PC-3 (cell line): ENCODE data around the gene DGCR6. TPM values are rescaled to one million over a fixed set of nuclear protein-coding genes. Genes with fewer than 3 reads are reported as not detected.
"Not testable (repeated sequence)": the region's sequence is repeated elsewhere in the genome, so short reads cannot be mapped to it uniquely, and the experiment has no call there.

Source experiments
- ATAC-seq: fragments of 200-7000 bp; cut with Tn5 transposase; 2 replicates; pipeline ENCODE4 v1.9.1; 2020; ENCODE audit warnings: mild to moderate bottlenecking, moderate library complexity
- BruUV-seq: library from RNA; stranded (reverse); fragments of 400-500 nt; replicated peaks from 2 replicates; lab custom pipeline; 2021; lab: Mats Ljungman, UMichigan
- CTCF ChIA-PET: fragments of 300-600 bp; sonication (Branson Sonifier 250); formaldehyde crosslinking; loops from one replicate; lab custom pipeline; 2022; ENCODE audit warnings: antibody characterized with exemption; lab: Charles Lee
- POLR2A ChIA-PET: fragments of 300-600 bp; sonication (Branson Sonifier 250); formaldehyde crosslinking; loops from one replicate; lab custom pipeline; 2022; ENCODE audit warnings: antibody characterized with exemption; ENCODE audit not compliant: unreplicated experiment; lab: Charles Lee
- DNase-seq: peaks from one replicate; pipeline ENCODE4 v3.0.0-alpha.2; 2015
- H2AFZ ChIP-seq: fragments of 300-600 bp; sonication (generic); 2 replicates; pipeline ENCODE4 v1.6.0; 2016; ENCODE audit warnings: antibody characterized with exemption, low read length
- H3F3A ChIP-seq: fragments of 300-600 bp; sonication (generic); one replicate; pipeline ENCODE4 v1.6.0; 2017; ENCODE audit warnings: antibody characterized with exemption, low read length, control low read depth, mild to moderate bottlenecking; ENCODE audit not compliant: unreplicated experiment
- H3K27ac ChIP-seq: fragments of 300-600 bp; sonication (generic); 2 replicates; pipeline ENCODE4 v1.5.1; 2016; ENCODE audit warnings: mild to moderate bottlenecking, low read length
- H3K27me3 ChIP-seq: fragments of 300-600 bp; sonication (generic); 2 replicates; pipeline ENCODE4 v1.6.1; 2016; ENCODE audit warnings: low read length, mixed read lengths
- H3K36me3 ChIP-seq: fragments of 300-600 bp; sonication (generic); 2 replicates; pipeline ENCODE4 v1.6.1; 2016; ENCODE audit warnings: low read depth, mixed run types, low read length, mixed read lengths
- H3K4me1 ChIP-seq: fragments of 300-600 bp; sonication (generic); 2 replicates; pipeline ENCODE4 v1.5.1; 2016; ENCODE audit warnings: low read length; ENCODE audit not compliant: insufficient read depth
- H3K4me2 ChIP-seq: fragments of 300-600 bp; sonication (generic); 2 replicates; pipeline ENCODE4 v1.6.0; 2016; ENCODE audit warnings: low read length
- H3K4me3 ChIP-seq: fragments of 300-600 bp; sonication (generic); 2 replicates; pipeline ENCODE4 v1.5.1; 2016; ENCODE audit warnings: mild to moderate bottlenecking, low read length, mixed read lengths
- H3K79me2 ChIP-seq: fragments of 300-600 bp; sonication (generic); 2 replicates; pipeline ENCODE4 v1.6.1; 2017; ENCODE audit warnings: low read length, mixed read lengths
- H3K9ac ChIP-seq: fragments of 300-600 bp; sonication (generic); 2 replicates; pipeline ENCODE4 v1.6.0; 2016; ENCODE audit warnings: mild to moderate bottlenecking, low read length
- H3K9me2 ChIP-seq: fragments of 300-600 bp; sonication (generic); replicated peaks from 2 replicates; pipeline ENCODE4 v1.6.1; 2016; ENCODE audit warnings: mixed run types, low read length, mixed read lengths
- H3K9me3 ChIP-seq: fragments of 300-600 bp; sonication (generic); 2 replicates; pipeline ENCODE4 v1.6.1; 2016; ENCODE audit warnings: low read length, mixed read lengths
- H4K20me1 ChIP-seq: fragments of 300-600 bp; sonication (generic); 2 replicates; pipeline ENCODE4 v1.6.1; 2016; ENCODE audit warnings: low read length, mixed read lengths
- intact Hi-C: fragments of 100-400 bp; cut with micrococcal nuclease; formaldehyde crosslinking; loops from 2 replicates; pipeline ENCODE4 v1.9.0; 2023
- total RNA-seq: library from RNA; depleted of rRNA; stranded (reverse); fragments of >200 nt; gene quantifications from 2 replicates; pipeline ENCODE4 v1.2.3, GENCODE V29; 2014

Gene DGCR6
- total RNA-seq, 1 experiment from 2014 or later: 3.4 TPM

- H3K4me1 ChIP-seq, H3K9ac ChIP-seq, intact Hi-C loops, H3F3A ChIP-seq, H3K9me3 ChIP-seq, BruUV-seq, H4K20me1 ChIP-seq, CTCF ChIA-PET, ATAC-seq, H2AFZ ChIP-seq, H3K4me3 ChIP-seq, H3K27me3 ChIP-seq, H3K79me2 ChIP-seq, H3K9me2 ChIP-seq, DNase-seq, POLR2A ChIA-PET, H3K4me2 ChIP-seq, H3K36me3 ChIP-seq, H3K27ac ChIP-seq: not testable (repeated sequence)
These were observed 50.8 kb downstream of the DGCR6 start for GRCh38 chr22:18956956-18957355.

- H2AFZ ChIP-seq, H3K4me3 ChIP-seq, H3K4me1 ChIP-seq, ATAC-seq, H3K27ac ChIP-seq, H3K4me2 ChIP-seq, H3K9ac ChIP-seq, H3K9me2 ChIP-seq, BruUV-seq, H3F3A ChIP-seq, POLR2A ChIA-PET, CTCF ChIA-PET, H3K9me3 ChIP-seq, H3K36me3 ChIP-seq, H3K27me3 ChIP-seq, intact Hi-C loops, H4K20me1 ChIP-seq, DNase-seq, H3K79me2 ChIP-seq: not testable (repeated sequence)
These were observed 51.7 kb downstream of the DGCR6 start for GRCh38 chr22:18957621-18958320.

- intact Hi-C loops, H2AFZ ChIP-seq, POLR2A ChIA-PET, H3K79me2 ChIP-seq, H3F3A ChIP-seq, H3K36me3 ChIP-seq, H3K4me1 ChIP-seq, H3K4me3 ChIP-seq, H3K27me3 ChIP-seq, H3K9me3 ChIP-seq, H3K4me2 ChIP-seq, H3K9me2 ChIP-seq, H3K9ac ChIP-seq, H4K20me1 ChIP-seq, CTCF ChIA-PET, H3K27ac ChIP-seq, DNase-seq, ATAC-seq, BruUV-seq: not testable (repeated sequence)
These were observed 52.2 kb downstream of the DGCR6 start for GRCh38 chr22:18958321-18958705.

GRCh38 chr22:18958738-18959137 is 52.6 kb downstream of the DGCR6 start:
- not testable (repeated sequence) for H3K9me3 ChIP-seq

GRCh38 chr22:18959266-18959665 is 53.1 kb downstream of the DGCR6 start:
- H3K4me2 ChIP-seq, H3K9me2 ChIP-seq, POLR2A ChIA-PET, CTCF ChIA-PET, H3K9ac ChIP-seq, H4K20me1 ChIP-seq, H3K4me3 ChIP-seq, H2AFZ ChIP-seq, DNase-seq, ATAC-seq, H3K79me2 ChIP-seq, BruUV-seq, H3K4me1 ChIP-seq, intact Hi-C loops, H3K9me3 ChIP-seq, H3K27ac ChIP-seq, H3F3A ChIP-seq, H3K36me3 ChIP-seq, H3K27me3 ChIP-seq: not testable (repeated sequence)

More at GRCh38 chr22:18958738-18959137, 52.6 kb downstream of the DGCR6 start:
- H2AFZ ChIP-seq, H3K9ac ChIP-seq, H3K27ac ChIP-seq, H3F3A ChIP-seq, H4K20me1 ChIP-seq, H3K27me3 ChIP-seq, CTCF ChIA-PET, H3K36me3 ChIP-seq, POLR2A ChIA-PET, H3K79me2 ChIP-seq, DNase-seq, BruUV-seq, H3K4me1 ChIP-seq, intact Hi-C loops, H3K4me3 ChIP-seq, ATAC-seq, H3K4me2 ChIP-seq, H3K9me2 ChIP-seq: not testable (repeated sequence)

- intact Hi-C loops, H3K4me3 ChIP-seq, H4K20me1 ChIP-seq, H3K9ac ChIP-seq, H3K4me2 ChIP-seq, H3K36me3 ChIP-seq, H3K27ac ChIP-seq, H2AFZ ChIP-seq, ATAC-seq, BruUV-seq, H3K27me3 ChIP-seq, H3K9me3 ChIP-seq, H3K9me2 ChIP-seq, CTCF ChIA-PET, H3K4me1 ChIP-seq, H3F3A ChIP-seq, H3K79me2 ChIP-seq, POLR2A ChIA-PET, DNase-seq: not testable (repeated sequence)
These were observed 53.6 kb downstream of the DGCR6 start for GRCh38 chr22:18959741-18960140.
